ENCODE measurements around the gene NCKIPSD.

Gene NCKIPSD

DNA sequence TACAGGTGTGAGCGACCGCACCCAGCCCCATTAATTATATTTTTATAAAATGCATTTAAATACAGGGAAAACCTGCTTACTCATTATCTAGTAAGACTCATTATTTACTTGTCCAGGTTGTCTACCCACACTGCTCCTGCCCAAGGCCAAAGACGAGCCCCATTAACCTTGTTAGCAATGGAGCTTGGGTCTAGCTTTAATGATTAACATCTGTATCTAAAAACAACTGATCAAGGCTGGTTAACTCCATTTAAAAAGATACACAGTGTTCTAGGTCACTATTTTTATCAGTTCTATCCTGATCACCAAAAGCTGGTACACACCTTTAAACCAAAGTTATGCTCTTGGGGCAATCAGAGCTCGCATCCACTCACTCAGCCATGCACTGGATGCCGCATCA is 10.4 kb upstream of the NCKIPSD start:
- DNase-seq: no peak

- no peak for DNase-seq
These were observed 9.7 kb upstream of the NCKIPSD start for GRCh38 chr3:48695393-48695753.

- DNase-seq: no peak
These were observed 9.1 kb upstream of the NCKIPSD start for GRCh38 chr3:48694610-48695392.

DNA sequence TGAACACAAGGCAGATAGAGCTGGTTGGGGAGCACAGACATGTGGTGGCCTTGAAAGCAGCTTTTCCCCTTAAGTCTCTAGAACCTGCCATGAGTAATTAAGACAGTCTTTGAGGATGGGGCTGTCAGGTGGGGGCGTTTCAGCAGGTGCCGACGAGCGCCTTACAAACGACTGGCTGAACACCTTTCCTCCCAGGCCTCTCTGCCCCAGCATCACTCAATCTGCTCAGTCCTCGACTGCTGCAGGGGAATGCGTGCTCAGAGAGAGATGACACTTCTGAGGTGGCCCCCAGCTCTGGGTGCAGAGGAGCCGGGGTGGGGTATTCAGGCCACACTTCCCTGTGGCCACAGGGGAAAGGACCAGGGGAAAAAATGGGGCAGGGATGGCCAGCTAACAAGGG is 8.1 kb upstream of the NCKIPSD start:
- no peak for DNase-seq

- no peak for DNase-seq
These were observed 6.8 kb upstream of the NCKIPSD start for GRCh38 chr3:48692551-48692950.

- DNase-seq: no peak
These were observed 5.2 kb upstream of the NCKIPSD start for GRCh38 chr3:48690846-48691458.

- no peak for DNase-seq
These were observed 3.7 kb upstream of the NCKIPSD start for GRCh38 chr3:48689384-48689783.

- no peak for DNase-seq
These were observed 3.0 kb upstream of the NCKIPSD start for GRCh38 chr3:48688737-48689075.

GRCh38 chr3:48688032-48688736 is 2.5 kb upstream of the NCKIPSD start:
- no peak for DNase-seq

- DNase-seq: no peak
These were observed 1.5 kb upstream of the NCKIPSD start for GRCh38 chr3:48687220-48687678.

GRCh38 chr3:48686538-48687219 is 964 bp upstream of the NCKIPSD start:
- DNase-seq: no peak

DNA sequence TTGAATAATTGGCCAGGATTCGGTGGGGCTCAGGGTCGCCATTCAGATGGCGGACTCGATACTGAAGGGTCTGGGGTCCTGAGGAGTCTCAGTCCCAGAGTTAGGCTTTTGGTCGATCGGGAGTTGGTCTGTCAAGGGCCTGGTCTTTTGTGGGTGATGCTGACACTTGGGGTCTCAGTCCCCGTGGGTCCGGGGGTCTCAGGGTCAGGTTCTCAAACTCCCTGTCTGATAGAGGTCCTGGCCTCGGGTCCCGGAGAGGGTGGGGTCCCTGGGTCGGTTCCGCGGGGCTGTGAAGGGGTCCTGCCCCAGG is 467 bp downstream of the NCKIPSD start:
- no peak for DNase-seq

DNA sequence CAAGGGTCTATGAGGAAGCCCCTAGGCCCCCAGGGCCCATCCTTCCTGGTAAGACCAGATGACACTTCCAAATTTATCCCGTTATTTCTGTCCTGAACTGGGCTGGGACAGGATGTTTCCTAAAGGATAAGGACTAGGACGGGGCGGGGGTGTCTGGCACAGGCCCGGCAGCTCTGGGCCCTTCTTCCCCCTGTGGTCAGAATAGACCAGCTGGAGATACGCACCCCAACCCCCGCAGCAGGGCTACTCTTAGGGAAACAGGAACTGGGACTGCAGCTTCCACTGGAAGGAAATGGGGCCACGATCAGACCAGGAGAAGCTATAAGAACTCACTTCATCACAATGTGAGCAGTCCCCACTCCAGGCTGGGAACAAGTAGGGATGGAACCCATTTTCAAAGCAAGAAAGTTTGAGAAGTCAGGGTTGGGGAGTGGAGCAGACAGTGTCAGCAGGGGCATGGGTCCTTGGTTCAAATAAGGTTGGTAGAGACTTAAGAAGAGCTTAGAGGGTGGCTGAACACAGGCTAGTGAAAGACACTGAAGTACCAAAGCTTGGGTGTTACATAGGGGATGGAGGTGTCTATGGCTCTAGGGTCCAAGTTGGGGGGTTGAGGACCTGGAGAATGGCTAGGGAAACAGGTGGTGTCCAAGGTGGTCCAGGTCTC is 1.1 kb downstream of the NCKIPSD start:
- no peak for DNase-seq

- DNase-seq: no peak
These were observed 1.7 kb downstream of the NCKIPSD start for GRCh38 chr3:48684054-48684349.

- no peak for DNase-seq
These were observed 2.9 kb downstream of the NCKIPSD start for GRCh38 chr3:48682786-48683185.

DNA sequence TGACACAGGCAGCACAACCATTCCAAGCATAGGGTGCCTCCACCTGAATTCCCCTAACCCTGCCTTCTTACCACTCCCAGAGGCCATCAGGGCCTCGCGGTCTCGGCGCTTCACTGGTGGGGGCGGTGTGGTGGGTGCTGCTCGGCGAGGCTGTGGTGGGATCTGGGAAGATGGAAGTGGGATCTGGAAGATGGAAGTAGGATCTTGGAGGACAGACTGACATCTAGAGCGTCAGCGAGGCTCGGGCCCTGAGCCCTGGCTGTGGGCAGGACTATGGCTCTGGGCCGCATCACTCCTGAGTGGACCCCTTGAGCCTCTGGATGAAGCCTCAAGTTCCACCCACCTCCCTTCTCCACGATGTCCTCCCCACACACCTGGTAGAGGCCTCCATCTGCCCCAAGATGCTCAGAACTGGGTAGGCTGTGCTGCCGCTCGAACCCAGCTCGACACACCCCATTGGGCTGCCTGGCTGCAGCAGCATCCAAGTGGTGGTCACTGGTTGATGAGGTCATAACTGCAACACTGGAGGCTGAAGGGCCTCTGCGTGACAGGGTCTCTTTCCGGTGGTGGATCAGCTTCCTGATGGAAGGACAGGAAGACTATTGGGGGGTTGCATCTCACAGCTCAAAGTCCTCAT is 3.6 kb downstream of the NCKIPSD start:
- DNase-seq: no peak

- DNase-seq: no peak
These were observed 4.2 kb downstream of the NCKIPSD start for GRCh38 chr3:48681541-48681880.

GRCh38 chr3:48680811-48681540 is 4.7 kb downstream of the NCKIPSD start:
- no peak for DNase-seq

DNA sequence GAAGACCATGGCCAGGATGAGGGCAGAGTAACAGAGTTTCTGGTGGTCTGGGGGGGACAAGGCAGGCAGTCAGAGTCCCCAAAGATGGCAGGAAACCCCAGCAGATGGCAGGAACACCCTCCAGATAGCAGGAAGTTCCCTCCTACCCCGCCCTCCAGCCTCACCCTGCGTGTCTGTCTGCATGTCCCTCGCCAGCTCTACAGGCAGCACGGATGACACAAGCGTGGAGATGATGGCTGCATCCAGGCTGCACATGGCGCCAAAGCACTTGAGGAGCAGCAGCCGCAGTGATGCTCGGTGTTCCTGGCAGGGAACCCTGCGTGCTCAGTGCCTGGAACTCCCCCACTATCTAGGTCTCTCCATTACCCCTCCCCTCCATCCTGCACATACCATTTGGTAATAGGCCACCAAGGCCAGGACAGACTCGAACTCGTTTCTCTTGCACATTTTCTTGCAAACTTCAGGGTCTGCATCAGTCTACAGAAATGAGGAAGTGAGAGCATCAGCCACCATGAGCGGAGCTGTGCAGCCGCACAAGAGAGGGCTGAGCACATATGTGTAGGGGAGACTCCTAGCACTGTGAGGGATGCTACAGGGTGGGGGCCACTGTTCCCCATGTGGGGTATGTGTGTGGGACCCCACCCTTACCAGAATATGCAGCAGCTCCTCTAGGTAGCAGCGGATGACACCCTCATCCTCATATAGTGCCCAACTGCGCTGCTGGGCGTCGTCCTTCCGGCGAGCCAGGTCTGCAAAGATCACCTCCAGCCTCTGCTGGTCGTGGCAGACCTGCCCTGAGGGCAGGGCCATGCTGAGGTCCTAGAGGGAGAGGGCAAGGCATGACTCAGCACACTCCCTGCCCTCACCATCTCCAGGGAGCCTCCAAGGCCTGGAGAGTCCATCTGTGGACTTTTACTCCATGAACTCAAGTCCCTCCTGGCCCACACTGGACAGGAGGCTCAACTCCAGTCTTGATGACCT is 6.0 kb downstream of the NCKIPSD start:
- DNase-seq: no peak

DNA sequence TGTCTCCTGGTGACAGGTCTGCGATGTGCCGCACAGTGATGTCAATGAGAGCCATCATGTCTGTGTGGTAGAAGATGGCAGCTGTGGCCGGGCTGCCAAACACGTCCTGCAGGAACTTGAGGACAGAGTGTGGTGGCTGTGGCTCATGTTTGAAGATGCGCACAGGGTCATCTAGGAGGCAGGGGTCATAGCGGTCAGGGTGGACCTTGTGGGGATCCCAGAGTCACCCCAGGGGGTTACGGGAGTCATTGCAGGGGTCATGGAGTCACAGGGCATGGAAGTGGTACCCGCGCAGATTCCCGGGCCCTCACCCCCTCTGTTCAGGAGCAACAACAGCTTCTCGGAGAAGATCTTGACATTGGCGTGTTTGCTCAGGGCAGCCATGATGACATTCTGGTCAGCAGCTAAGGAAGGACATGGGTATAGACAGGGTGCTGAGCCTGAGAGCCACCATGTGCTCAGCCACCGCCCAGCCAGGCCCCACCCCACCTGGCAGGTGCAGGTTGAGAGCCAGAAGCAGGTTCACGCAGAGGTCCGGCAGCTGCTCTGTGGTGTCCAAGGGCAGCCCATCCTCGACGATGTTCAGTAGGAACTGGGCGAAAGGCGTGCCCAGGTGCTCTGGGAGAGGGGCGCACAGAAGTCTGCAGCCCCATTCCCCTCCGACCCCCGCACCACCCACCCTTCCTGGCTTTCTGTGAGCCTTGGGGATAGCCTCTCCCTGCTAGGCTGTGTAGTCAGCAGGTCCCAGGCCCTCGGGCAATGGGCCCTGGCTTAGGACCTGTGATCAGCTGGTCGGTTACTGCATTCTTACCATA is 6.9 kb downstream of the NCKIPSD start:
- no peak for DNase-seq
